Adrenal gland (tissue), 12 donors: ENCODE measurements around the gene NIPAL1. TPM values are rescaled to one million over a fixed set of nuclear protein-coding genes. Genes with fewer than 3 reads are reported as not detected.

ENCODE experiments used
- DNase-seq, 7 donors: peaks; one replicate each; pipeline ENCODE4 v3.0.0-alpha.2; 2019 to 2020
- H3K27ac ChIP-seq, 5 donors: fragments of 200-600 bp; sonication (generic) in 4 of 5; 1 replicate in 3 of 5; 2 replicates in 2 of 5; pipeline versions ENCODE4 v1.5.1 to v1.8.0; 2016 to 2020; ENCODE audit warnings: mild to moderate bottlenecking in 1 of 5
- H3K27me3 ChIP-seq: fragments of 200-600 bp; 2 replicates; pipeline ENCODE4 v1.8.0; 2021
- H3K36me3 ChIP-seq, 2 donors: fragments of 200-600 bp; replicated peaks in 1 of 2; 1 replicate in 1 of 2; 2 replicates in 1 of 2; pipeline versions ENCODE4 v1.5.1 to v1.8.0; 2018 to 2022
- H3K4me1 ChIP-seq, 2 donors: fragments of 200-600 bp; replicated peaks in 1 of 2; 1 replicate in 1 of 2; 2 replicates in 1 of 2; pipeline versions ENCODE4 v1.5.1 to v1.8.0; 2018 to 2021
- H3K4me3 ChIP-seq, 4 donors: fragments of 200-600 bp; sonication (generic) in 3 of 4; one replicate each; pipeline ENCODE4 v1.5.1; 2016 to 2018
- H3K9me3 ChIP-seq, 3 donors: fragments of 200-600 bp; sonication (generic) in 1 of 3; replicated peaks in 1 of 3; 1 replicate in 2 of 3; 2 replicates in 1 of 3; pipeline versions ENCODE4 v1.5.1 to v1.8.0; 2016 to 2021
- POLR2A ChIP-seq, 2 donors: fragments of 450-650 bp; IDR thresholded peaks; one replicate each; pipeline ENCODE4 v1.6.1; 2017; ENCODE audit warnings: antibody characterized with exemption in 2 of 2, mild to moderate bottlenecking in 2 of 2, moderate library complexity in 1 of 2
- WGBS, 4 donors: extraction: QIAGEN DNeasy Blood & Tissue Kit in 2 of 4; methylation state at CpG; one replicate each; pipeline versions ENCODE4 v1.1.5 to v1.1.7; 2013 to 2017; 5-methylcytosine and 5-hydroxymethylcytosine counted together
- intact Hi-C, 2 donors: fragments of 100-400 bp; cut with DNase I; formaldehyde crosslinking; loops; one replicate each; pipeline versions ENCODE4 v1.14.1 to v1.15.0; 2022 to 2023
- polyA plus RNA-seq, 3 donors: library from polyadenylated mRNA; stranded (reverse); fragments of 200-250 nt in 2 of 3; fragments of 350-450 nt in 1 of 3; fragmentation: Illumina TruSeq in 1 of 3; extraction: RNeasy Lipid Tissue Mini Kit (QIAGEN cat#74804) in 1 of 3; gene quantifications; one replicate each; pipeline ENCODE4 v1.2.3, GENCODE V29; 2013 to 2014
- total RNA-seq, 9 donors: library from RNA; depleted of rRNA in 4 of 9; stranded (reverse); fragments of >200 nt in 4 of 9; fragments of 120-200 nt in 1 of 9; fragmentation: NEBNext Ultra II Directional in 1 of 9; extraction: Animal tissue kit (Norgen Biotek cat#: 25700) in 1 of 9; gene quantifications; one replicate each; pipeline versions ENCODE4 v1.1.0 to v1.2.4, GENCODE V29; 2013 to 2023
- TF ChIP-seq, protein P1 (sequence below), 6 experiments: fragments of 450-650 bp in 4 of 6; fragments of 200-600 bp in 2 of 6; sonication (generic) in 1 of 6; IDR thresholded peaks; 1 replicate in 5 of 6; 2 replicates in 1 of 6; pipeline versions ENCODE4 v1.5.1 to v1.8.0; 2016 to 2021; ENCODE audit warnings: antibody characterized with exemption in 6 of 6, mild to moderate bottlenecking in 2 of 6, moderate library complexity in 1 of 6
- donor health status: healthy with polysubstance abuse.
- donor health status: Bipolar disorder and iron deficiency.
- donor health status: DM: yes; HTN: yes; CAD: no.
- donor health status: DM: no; HTN: no; CAD: no.
- donor health status: DM: no; HTN: no; CAD: no.
- donor health status: DM: yes; HTN: yes; CAD: no.

NIPAL1 gene
- total and polyA plus RNA-seq, 12 donors, result 0.03 to 1.5 (median 0.75) TPM; not detected in 1

DNA sequence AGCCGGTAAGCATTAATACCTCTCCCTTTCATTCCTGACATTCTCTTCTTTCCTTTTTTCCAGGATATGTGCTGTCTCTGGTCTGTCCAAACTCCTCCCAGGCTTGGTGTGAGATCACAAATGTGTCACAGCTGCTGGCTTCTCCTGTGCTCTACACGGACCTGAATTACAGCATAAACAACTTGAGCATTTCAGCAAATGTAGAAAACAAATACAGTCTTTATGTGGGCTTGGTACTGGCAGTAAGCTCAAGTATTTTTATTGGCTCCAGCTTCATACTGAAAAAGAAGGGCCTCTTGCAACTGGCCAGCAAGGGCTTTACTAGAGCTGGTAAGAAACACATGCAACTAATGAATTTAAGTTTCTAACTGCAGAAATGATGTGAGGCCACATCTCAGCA lies 8.4 kb downstream of the NIPAL1 start:
- no peaks in the 10 kb centered on the region for H3K27me3 ChIP-seq
- no peak overlapping the region for H3K4me3 ChIP-seq
- no peak for TF ChIP-seq POLR2A (IDR thresholded peaks at IDR 0.05)
- TF ChIP-seq, protein P1, sequence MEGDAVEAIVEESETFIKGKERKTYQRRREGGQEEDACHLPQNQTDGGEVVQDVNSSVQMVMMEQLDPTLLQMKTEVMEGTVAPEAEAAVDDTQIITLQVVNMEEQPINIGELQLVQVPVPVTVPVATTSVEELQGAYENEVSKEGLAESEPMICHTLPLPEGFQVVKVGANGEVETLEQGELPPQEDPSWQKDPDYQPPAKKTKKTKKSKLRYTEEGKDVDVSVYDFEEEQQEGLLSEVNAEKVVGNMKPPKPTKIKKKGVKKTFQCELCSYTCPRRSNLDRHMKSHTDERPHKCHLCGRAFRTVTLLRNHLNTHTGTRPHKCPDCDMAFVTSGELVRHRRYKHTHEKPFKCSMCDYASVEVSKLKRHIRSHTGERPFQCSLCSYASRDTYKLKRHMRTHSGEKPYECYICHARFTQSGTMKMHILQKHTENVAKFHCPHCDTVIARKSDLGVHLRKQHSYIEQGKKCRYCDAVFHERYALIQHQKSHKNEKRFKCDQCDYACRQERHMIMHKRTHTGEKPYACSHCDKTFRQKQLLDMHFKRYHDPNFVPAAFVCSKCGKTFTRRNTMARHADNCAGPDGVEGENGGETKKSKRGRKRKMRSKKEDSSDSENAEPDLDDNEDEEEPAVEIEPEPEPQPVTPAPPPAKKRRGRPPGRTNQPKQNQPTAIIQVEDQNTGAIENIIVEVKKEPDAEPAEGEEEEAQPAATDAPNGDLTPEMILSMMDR (IDR thresholded peaks at IDR 0.05), result no peak
- H3K36me3 ChIP-seq, result no peaks in the 10 kb centered on the region
- no peak for DNase-seq
- intact Hi-C loops, result no loop called here
- H3K27ac ChIP-seq, result no peak overlapping the region
- no peaks in the 10 kb centered on the region for H3K9me3 ChIP-seq
- WGBS, 4 donors, result 31 to 54% (median 38%) methylated on average over 2 of the region's 2 CpGs
- H3K4me1 ChIP-seq, result no peaks in the 10 kb centered on the region

- no peak overlapping the region for H3K27ac ChIP-seq
- H3K9me3 ChIP-seq, result no peaks in the 10 kb centered on the region
- no peaks in the 10 kb centered on the region for H3K27me3 ChIP-seq
- no peak overlapping the region for H3K4me3 ChIP-seq
- H3K4me1 ChIP-seq, result peaks cover 5 to 7% of the 10 kb centered on the region in 2 donors
- no peaks in the 10 kb centered on the region for H3K36me3 ChIP-seq
- TF ChIP-seq, protein P1 (IDR thresholded peaks at IDR 0.05), result no peak
- TF ChIP-seq POLR2A (IDR thresholded peaks at IDR 0.05), result no peak
- no peak for DNase-seq
- intact Hi-C loops, result no loop called here
These were observed 11.1 kb downstream of the NIPAL1 start for GRCh38 chr4:48027653-48028052.

GRCh38 chr4:48028696-48029095 lies 12.1 kb downstream of the NIPAL1 start:
- no peak for DNase-seq
- intact Hi-C loops, result no loop called here
- no peak overlapping the region for H3K4me3 ChIP-seq
- H3K36me3 ChIP-seq, result no peaks in the 10 kb centered on the region
- H3K9me3 ChIP-seq, result no peaks in the 10 kb centered on the region
- no peak overlapping the region for H3K27ac ChIP-seq
- peaks cover 6 to 8% of the 10 kb centered on the region in 2 donors for H3K4me1 ChIP-seq
- TF ChIP-seq, protein P1 (IDR thresholded peaks at IDR 0.05), result no peak
- TF ChIP-seq POLR2A (IDR thresholded peaks at IDR 0.05), result no peak
- 38 to 64% (median 50%) methylated on average over 2 of the region's 2 CpGs for WGBS, 4 donors
- H3K27me3 ChIP-seq, result no peaks in the 10 kb centered on the region

GRCh38 chr4:48030470-48030869 lies 13.9 kb downstream of the NIPAL1 start:
- intact Hi-C loops, result no loop called here
- H3K36me3 ChIP-seq, result no peaks in the 10 kb centered on the region
- WGBS, 4 donors, result 60 to 83% (median 72%) methylated on average over 3 of the region's 3 CpGs

More at GRCh38 chr4:48030470-48030869, 13.9 kb downstream of the NIPAL1 start:
- no peak overlapping the region for H3K27ac ChIP-seq
- no peak for DNase-seq
- H3K4me3 ChIP-seq, result no peak overlapping the region
- TF ChIP-seq, protein P1 (IDR thresholded peaks at IDR 0.05), result no peak
- TF ChIP-seq POLR2A (IDR thresholded peaks at IDR 0.05), result no peak
- H3K4me1 ChIP-seq, result peaks cover 6 to 8% of the 10 kb centered on the region in 2 donors
- H3K9me3 ChIP-seq, result no peaks in the 10 kb centered on the region
- no peaks in the 10 kb centered on the region for H3K27me3 ChIP-seq
